ENCODE data around the gene PCSK1N. TPM values are rescaled to one million over a fixed set of nuclear protein-coding genes. Genes with fewer than 3 reads are reported as not detected.
"Not testable (repeated sequence)": the region's sequence is repeated elsewhere in the genome, so short reads cannot be mapped to it uniquely, and the experiment has no call there.

PCSK1N gene
- total and polyA plus RNA-seq, 2 donors (not counting 3 experiments of a cell fraction or from before 2014, with no cell fraction given), result 0.44 TPM; not detected in 1

DNA sequence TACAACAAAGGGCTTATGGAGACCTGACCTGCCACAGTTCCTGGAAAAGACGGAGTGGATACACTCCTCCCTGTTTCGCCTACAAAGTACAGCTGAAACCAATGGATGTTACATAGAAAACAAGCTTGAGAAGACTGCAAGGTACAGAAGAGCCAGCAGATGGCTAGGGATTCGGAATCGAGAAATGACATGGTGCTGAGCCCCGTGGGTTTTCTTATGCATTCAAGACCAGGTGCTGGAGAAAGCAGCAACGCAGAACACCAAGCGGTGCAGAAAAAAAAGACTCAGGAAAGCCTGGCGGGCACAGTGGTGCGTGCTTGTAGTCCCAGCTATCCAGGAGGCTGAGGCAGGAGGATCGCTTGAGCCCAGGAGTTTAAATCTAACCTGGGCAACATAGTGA lies 48.3 kb upstream of the PCSK1N start:
- FAIRE-seq (no peak), DNase-seq (ENCODE audit: low read depth, low spot score) (no peak)
- Histone ChIP-seq H3K9me1 (replicated peaks; ENCODE audit: control insufficient read depth, extremely low read depth, insufficient read depth, low read length) (no peaks in the 10 kb centered on the region), H3K27me3 (ENCODE audit: control insufficient read depth in 2 of 2, insufficient read depth in 2 of 2, low read length in 2 of 2) (no peaks in the 10 kb centered on the region), H3K4me1 (ENCODE audit: control insufficient read depth, extremely low read depth, insufficient read depth, low read length) (no peaks in the 10 kb centered on the region), H3K27ac (ENCODE audit: insufficient read depth, low read depth, low read length) (no peak overlapping the region), H3K4me2 (ENCODE audit: insufficient read depth, low read length) (no peak overlapping the region), H3K36me3 (ENCODE audit: control insufficient read depth in 2 of 2, extremely low read depth in 1 of 2, insufficient read depth in 2 of 2, low read length in 2 of 2) (no peaks in the 10 kb centered on the region), H3K9me3 (replicated peaks; ENCODE audit: control insufficient read depth, insufficient read depth, low read length) (no peaks in the 10 kb centered on the region), H4K20me1 (replicated peaks; ENCODE audit: control insufficient read depth, extremely low read depth, insufficient read depth, low read length) (no peaks in the 10 kb centered on the region), H3K9ac (replicated peaks; ENCODE audit: extremely low read depth, insufficient read depth, low read length) (no peak overlapping the region), H3K4me3 (replicated peaks in 1 of 3; ENCODE audit: insufficient read depth in 1 of 3, low read depth in 1 of 3, low read length in 3 of 3) (no peak overlapping the region), H3K79me2 (ENCODE audit: control insufficient read depth, insufficient read depth, low read length) (no peaks in the 10 kb centered on the region), H2AFZ (ENCODE audit: low read depth, low read length) (no peak overlapping the region)
- dilution Hi-C loops (cut with MboI; ENCODE audit: extremely low pct_ligation_motif_present, low sequenced_read_pairs) (no loop called here), intact Hi-C loops (cut with micrococcal nuclease) (no loop called here)
- TF ChIP-seq POLR2A (IDR thresholded peaks at IDR 0.05; ENCODE audit: low read depth, low read length), result no peak
- no peak for TF ChIP-seq POLR2AphosphoS5 (IDR thresholded peaks at IDR 0.05; ENCODE audit: insufficient read depth, low read depth, low read length)
- TF ChIP-seq MYC (IDR thresholded peaks at IDR 0.05; ENCODE audit: low read depth, low read length), result no peak
- TF ChIP-seq GATA2 (IDR thresholded peaks at IDR 0.05; ENCODE audit: insufficient read depth, insufficient read length, low read depth, low read length), result no peak
- TF ChIP-seq FOS (IDR thresholded peaks at IDR 0.05; ENCODE audit: borderline replicate concordance, insufficient read depth, low read length), result no peak
- TF ChIP-seq JUN (IDR thresholded peaks at IDR 0.05; ENCODE audit: borderline replicate concordance, insufficient read depth, insufficient read length, low read depth), result no peak
- TF ChIP-seq EZH2 (IDR thresholded peaks at IDR 0.05; ENCODE audit: borderline replicate concordance, low read depth, low read length, severe bottlenecking), result no peak
- TF ChIP-seq, protein P1, sequence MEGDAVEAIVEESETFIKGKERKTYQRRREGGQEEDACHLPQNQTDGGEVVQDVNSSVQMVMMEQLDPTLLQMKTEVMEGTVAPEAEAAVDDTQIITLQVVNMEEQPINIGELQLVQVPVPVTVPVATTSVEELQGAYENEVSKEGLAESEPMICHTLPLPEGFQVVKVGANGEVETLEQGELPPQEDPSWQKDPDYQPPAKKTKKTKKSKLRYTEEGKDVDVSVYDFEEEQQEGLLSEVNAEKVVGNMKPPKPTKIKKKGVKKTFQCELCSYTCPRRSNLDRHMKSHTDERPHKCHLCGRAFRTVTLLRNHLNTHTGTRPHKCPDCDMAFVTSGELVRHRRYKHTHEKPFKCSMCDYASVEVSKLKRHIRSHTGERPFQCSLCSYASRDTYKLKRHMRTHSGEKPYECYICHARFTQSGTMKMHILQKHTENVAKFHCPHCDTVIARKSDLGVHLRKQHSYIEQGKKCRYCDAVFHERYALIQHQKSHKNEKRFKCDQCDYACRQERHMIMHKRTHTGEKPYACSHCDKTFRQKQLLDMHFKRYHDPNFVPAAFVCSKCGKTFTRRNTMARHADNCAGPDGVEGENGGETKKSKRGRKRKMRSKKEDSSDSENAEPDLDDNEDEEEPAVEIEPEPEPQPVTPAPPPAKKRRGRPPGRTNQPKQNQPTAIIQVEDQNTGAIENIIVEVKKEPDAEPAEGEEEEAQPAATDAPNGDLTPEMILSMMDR (IDR thresholded peaks at IDR 0.05; ENCODE audit: extremely low read depth in 1 of 2, insufficient read depth in 1 of 2, low read depth in 1 of 2, low read length in 2 of 2), result no peak
- TF ChIP-seq, protein P2, sequence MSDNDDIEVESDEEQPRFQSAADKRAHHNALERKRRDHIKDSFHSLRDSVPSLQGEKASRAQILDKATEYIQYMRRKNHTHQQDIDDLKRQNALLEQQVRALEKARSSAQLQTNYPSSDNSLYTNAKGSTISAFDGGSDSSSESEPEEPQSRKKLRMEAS (IDR thresholded peaks at IDR 0.05; ENCODE audit: insufficient read depth, insufficient read length), result no peak
- ChIA-PET POLR2A (no interaction called here), CTCF (no interaction called here)
- no TSS peak for BruUV-seq (replicated peaks)

DNA sequence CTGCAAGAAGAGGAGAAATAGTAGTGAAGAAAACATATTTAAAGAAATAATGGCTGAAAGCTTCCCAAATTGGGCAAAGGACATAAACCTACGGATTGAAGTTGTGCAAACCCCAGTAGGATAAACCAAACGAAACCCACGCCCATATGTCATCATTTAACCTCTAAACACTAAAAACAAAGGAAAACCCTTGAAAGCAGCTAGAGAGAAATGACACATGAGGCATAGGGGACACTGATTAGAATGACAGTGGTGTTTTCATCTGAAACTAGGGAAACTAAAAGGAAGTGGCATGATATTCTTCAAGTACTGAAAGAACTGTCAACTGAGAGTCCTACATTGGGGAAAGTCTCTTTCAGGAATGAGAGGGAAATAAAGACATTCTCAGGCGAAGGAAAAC lies 41.5 kb upstream of the PCSK1N start:
- not testable (repeated sequence) for FAIRE-seq

DNA sequence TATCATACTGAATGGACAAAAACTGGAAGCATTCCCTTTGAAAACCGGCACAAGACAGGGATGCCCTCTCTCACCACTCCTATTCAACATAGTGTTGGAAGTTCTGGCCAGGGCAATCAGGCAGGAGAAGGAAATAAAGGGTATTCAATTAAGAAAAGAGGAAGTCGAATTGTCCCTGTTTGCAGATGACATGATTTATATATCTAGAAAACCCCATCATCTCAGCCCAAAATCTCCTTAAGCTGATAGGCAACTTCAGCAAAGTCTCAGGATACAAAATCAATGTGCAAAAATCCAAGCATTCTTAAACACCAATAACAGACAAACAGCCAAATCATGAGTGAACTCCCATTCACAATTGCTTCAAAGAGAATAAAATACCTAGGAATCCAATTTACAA lies 36.6 kb upstream of the PCSK1N start:
- H3K36me3 ChIP-seq (ENCODE audit: control insufficient read depth in 2 of 2, extremely low read depth in 1 of 2, insufficient read depth in 2 of 2, low read length in 2 of 2); H3K79me2 ChIP-seq (ENCODE audit: control insufficient read depth, insufficient read depth, low read length); H3K9me1 ChIP-seq (replicated peaks; ENCODE audit: control insufficient read depth, extremely low read depth, insufficient read depth, low read length); H2AFZ ChIP-seq (ENCODE audit: low read depth, low read length); BruUV-seq (replicated peaks); H3K9ac ChIP-seq (replicated peaks; ENCODE audit: extremely low read depth, insufficient read depth, low read length); dilution Hi-C loops (cut with MboI; ENCODE audit: extremely low pct_ligation_motif_present, low sequenced_read_pairs); H4K20me1 ChIP-seq (replicated peaks; ENCODE audit: control insufficient read depth, extremely low read depth, insufficient read depth, low read length); FAIRE-seq; DNase-seq (ENCODE audit: low read depth, low spot score); POLR2A ChIA-PET; H3K4me3 ChIP-seq (replicated peaks in 1 of 3; ENCODE audit: insufficient read depth in 1 of 3, low read depth in 1 of 3, low read length in 3 of 3); H3K27me3 ChIP-seq (ENCODE audit: control insufficient read depth in 2 of 2, insufficient read depth in 2 of 2, low read length in 2 of 2); H3K4me2 ChIP-seq (ENCODE audit: insufficient read depth, low read length); H3K4me1 ChIP-seq (ENCODE audit: control insufficient read depth, extremely low read depth, insufficient read depth, low read length); intact Hi-C loops (cut with micrococcal nuclease); H3K9me3 ChIP-seq (replicated peaks; ENCODE audit: control insufficient read depth, insufficient read depth, low read length); H3K27ac ChIP-seq (ENCODE audit: insufficient read depth, low read depth, low read length); CTCF ChIA-PET: not testable (repeated sequence)

More for the DNA sequence above, 41.5 kb upstream of the PCSK1N start:
- H3K4me3 ChIP-seq (replicated peaks in 1 of 3; ENCODE audit: insufficient read depth in 1 of 3, low read depth in 1 of 3, low read length in 3 of 3); H3K36me3 ChIP-seq (ENCODE audit: control insufficient read depth in 2 of 2, extremely low read depth in 1 of 2, insufficient read depth in 2 of 2, low read length in 2 of 2); H3K4me1 ChIP-seq (ENCODE audit: control insufficient read depth, extremely low read depth, insufficient read depth, low read length); H3K9me3 ChIP-seq (replicated peaks; ENCODE audit: control insufficient read depth, insufficient read depth, low read length); POLR2A ChIA-PET; dilution Hi-C loops (cut with MboI; ENCODE audit: extremely low pct_ligation_motif_present, low sequenced_read_pairs); intact Hi-C loops (cut with micrococcal nuclease); H3K9me1 ChIP-seq (replicated peaks; ENCODE audit: control insufficient read depth, extremely low read depth, insufficient read depth, low read length); H3K9ac ChIP-seq (replicated peaks; ENCODE audit: extremely low read depth, insufficient read depth, low read length); DNase-seq (ENCODE audit: low read depth, low spot score); H3K4me2 ChIP-seq (ENCODE audit: insufficient read depth, low read length); H3K27ac ChIP-seq (ENCODE audit: insufficient read depth, low read depth, low read length); H4K20me1 ChIP-seq (replicated peaks; ENCODE audit: control insufficient read depth, extremely low read depth, insufficient read depth, low read length); H2AFZ ChIP-seq (ENCODE audit: low read depth, low read length); H3K79me2 ChIP-seq (ENCODE audit: control insufficient read depth, insufficient read depth, low read length); CTCF ChIA-PET; BruUV-seq (replicated peaks); H3K27me3 ChIP-seq (ENCODE audit: control insufficient read depth in 2 of 2, insufficient read depth in 2 of 2, low read length in 2 of 2): not testable (repeated sequence)

All from endothelial cell of umbilical vein (primary cell).